GM18505 (cell line): ENCODE data around the gene NDFIP2.

ENCODE experiments used
- ATAC-seq: cut with Tn5 transposase; IDR thresholded peaks from one replicate; pipeline ENCODE4 v1.9.1; 2021; ENCODE audit not compliant: unreplicated experiment
- POLR2A ChIP-seq: IDR thresholded peaks from 4 replicates; pipeline ENCODE4 v1.6.1; 2011; ENCODE audit warnings: borderline replicate concordance; ENCODE audit not compliant: insufficient read depth, insufficient read length; ENCODE audit errors: extremely low read depth

The NDFIP2 gene

DNA sequence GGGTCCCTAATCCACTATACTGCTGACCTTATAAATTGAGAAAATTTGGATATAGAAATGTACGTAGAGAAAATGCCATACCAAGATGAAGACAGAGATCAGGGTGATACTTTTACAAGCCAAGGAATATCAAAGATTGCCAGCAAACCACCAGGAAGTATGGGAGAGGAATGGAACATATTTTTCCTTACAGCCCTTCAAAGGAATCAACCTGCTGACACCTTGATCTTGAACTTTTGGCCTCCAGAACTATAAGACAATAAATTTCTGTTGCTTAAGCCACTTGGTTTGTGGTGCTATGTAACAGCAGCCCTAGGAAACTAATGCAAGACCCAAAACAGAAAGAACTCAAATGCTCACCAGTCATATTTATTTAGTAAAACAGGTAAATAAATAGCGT is 10.3 kb upstream of the NDFIP2 start:
- no peak for ATAC-seq
- TF ChIP-seq POLR2A = no peak

DNA sequence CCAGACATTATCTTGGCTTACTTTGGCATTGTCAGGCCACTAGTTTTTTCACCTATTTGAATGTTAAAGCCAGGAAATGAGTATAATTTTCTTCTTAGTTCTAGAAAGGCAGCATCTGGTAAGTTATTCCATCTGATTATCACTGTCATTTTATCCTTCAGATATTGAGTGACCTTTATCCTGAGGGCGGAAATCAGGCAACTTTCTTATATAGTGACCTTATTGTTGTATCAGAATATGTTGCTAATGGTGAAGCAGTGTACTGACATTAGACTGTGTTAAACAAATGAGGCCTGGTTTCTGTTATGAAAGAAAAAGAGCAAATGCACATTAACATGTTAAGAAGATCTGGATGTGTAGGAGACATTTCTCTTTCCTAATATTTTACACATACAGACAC is 5.4 kb upstream of the NDFIP2 start:
- ATAC-seq = no peak

DNA sequence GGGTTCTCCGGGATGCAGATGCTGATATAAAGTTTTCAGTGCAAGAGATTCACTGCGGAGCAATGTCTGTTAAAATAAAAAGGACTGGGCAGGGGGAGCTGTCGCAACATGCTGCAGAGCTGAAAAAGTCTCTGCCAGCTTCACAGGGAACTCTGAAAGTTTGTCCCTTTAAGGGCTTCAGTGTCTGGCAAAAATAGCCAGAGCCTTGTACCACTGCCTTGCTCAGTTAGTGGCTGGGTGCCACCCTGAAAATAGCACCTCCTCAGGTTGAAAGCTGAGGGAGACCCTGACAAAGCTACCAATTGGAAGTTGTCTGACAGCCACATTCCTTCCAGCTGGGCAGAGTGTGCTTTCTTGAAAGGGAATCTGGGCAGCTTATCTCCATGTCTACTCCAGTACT is 3.0 kb upstream of the NDFIP2 start:
- ATAC-seq = no peak
- no peak for TF ChIP-seq POLR2A

More for the DNA sequence above, 5.4 kb upstream of the NDFIP2 start:
- no peak for TF ChIP-seq POLR2A

DNA sequence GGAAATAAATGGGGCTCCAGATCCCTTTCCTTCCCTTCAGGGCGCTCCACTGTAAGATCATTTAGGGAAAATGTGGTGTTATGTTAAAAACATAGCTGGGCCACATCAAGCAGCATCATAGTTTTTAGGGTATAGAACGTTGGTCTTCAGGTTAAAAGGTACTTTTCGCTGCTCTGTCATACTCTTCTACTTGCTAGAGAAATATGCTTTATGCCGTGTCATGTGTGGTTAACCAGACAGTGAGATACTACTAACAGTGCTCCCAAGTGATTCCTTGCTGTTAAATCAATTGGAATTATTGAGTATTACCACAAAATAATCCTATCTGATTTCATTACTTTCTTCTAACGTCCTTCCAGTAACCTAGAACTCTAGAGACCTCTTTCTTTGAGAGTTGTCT is 1.1 kb upstream of the NDFIP2 start:
- no peak for ATAC-seq

DNA sequence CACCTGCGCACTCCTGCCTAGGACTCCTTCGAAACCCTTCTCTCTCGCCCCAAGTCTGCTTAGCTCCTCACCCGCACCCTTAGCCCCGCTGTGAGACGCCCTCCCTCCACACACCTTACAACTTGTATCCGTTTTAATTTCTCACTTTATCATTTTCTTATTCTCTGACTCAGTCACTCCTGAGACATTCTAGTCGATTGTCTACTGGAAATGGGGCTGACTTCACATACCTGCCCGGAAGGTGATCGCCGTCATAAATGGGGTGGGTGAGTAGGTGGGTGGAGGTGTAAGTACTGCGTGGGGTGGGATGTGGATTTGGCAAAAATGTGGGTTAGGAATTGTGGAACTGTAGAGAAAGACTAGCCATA is 714 bp downstream of the NDFIP2 start:
- ATAC-seq = peak; percentile 30
- no peak for TF ChIP-seq POLR2A

More for the DNA sequence above, 1.1 kb upstream of the NDFIP2 start:
- no peak for TF ChIP-seq POLR2A

DNA sequence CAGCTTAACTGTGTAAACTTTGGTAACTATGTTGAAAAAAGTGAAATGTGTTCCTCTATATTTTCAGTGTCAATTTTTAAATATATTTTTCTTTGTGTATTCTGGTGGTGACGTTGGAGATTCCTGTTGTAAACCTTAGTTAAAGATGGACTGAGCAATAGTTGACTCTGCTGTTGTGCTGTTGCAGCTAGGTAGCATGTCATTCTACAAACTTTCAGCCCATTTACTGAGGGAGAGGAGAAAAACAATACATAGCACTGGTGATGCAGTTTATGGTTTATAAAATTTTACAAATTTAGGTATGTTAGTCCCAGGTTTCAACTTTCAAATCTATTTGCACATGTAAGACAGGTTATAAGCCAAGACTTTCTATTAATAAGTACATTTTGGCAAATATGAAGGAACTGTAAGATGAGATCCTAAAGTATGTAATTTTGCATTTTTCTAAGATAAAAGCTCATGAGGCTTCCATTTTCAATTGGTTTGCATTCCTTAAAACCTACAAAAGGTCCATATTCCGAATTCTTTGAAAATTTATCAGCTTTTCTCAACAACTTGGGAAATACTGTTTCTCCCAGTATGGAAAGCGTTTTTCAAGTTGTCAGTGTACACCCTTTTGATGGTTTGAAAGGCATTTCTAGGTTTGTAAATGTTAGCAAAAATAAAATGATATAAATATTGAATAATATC is 1.5 kb downstream of the NDFIP2 start:
- ATAC-seq = no peak
- no peak for TF ChIP-seq POLR2A

DNA sequence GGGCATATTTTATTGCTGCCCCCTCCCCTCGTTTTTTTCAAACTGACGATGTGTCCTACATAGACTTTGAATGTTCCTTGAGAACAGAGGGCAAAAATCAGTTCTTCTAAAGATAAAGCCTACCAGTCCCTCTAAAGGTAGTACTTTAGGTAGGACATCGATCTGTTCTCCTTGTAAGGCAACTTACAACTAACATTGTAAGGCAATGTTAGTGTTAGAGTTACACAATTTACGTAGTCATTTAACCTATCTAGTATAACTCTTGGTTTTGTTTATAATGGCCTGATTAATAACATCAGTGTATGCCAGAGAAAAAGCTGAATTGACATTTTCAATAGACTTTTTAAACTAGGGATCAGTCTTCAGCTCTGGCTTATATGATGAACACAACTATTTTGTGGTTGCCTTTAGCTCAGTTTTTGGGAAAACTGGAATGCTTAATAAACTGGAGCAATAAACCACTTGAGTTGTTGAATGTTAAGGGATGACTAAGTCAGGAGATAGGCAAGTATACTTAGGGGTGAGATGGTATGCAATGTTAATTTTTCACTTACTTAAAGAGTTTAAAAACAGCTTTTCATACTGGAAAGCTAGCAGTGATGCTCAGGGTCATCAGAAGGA is 2.2 kb downstream of the NDFIP2 start:
- ATAC-seq = no peak
- TF ChIP-seq POLR2A = no peak

DNA sequence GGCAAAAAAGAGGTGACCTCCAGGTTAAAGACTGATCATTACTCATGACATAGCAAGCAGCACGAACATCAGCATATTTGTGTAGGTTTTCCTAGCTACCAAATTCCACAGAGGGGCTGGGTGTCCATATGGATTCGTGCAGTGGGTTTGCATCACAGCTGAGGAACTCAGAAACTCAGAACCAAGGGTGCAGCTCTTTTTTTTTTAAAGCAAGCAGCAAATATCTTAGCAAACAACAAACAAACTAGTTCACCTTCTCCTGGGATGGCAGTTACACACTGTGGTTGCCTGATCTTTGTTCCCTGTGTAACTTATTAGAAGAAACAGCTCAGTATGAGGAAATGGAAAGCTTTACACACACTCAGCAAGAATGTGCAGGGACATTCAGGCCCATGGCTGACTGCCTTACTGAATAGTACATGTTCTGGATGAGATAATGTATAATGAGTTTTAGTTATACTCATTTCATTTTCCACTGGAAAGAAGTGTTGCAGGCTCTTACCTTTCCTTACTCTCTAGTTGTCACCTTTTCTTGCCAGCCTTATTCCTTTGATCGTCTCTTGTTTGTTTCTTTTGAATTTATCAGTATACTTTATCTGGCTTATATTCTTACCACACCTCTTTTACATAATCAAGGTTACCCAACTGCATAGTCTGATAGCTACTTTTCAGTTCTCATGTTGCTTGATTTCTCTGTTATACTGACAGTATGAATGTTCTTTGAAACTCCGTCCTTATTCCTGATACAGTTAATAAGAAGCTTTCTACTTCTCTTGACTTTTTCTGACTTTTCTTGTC is 4.3 kb downstream of the NDFIP2 start:
- ATAC-seq = no peak
- no peak for TF ChIP-seq POLR2A

DNA sequence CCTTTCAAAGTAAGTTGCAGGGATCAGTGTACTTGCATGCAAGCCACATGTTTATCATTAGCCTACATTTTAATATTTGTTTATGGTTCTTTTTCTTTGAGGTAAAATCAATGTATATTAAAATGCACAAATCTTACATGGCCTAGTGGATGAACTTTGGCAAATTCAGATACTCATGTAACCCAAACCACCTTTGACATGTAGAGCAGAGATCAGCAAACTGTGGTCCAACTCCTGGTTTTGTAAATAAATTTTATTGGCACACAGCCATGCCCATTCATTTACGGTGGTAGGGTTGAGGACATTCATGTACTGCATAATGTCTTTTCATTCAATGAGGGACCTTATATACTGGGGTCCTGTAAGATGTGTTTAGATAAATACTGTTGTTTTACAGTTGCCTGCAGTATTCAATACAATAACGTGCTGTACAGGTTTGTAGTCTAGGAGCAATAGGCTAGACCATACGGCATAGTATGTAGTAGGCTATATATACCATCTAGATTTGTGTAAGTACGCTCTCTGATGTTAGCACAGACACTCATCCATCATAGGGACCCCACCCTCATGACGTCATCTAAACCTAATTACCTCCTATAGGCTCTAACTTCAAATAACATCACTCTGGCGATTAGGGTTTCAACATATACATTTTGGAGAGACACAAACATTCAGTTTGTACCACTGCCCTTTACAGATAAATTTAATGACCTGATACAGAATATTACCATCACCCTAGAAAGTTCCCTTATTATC is 5.7 kb downstream of the NDFIP2 start:
- TF ChIP-seq POLR2A = no peak
- no peak for ATAC-seq

DNA sequence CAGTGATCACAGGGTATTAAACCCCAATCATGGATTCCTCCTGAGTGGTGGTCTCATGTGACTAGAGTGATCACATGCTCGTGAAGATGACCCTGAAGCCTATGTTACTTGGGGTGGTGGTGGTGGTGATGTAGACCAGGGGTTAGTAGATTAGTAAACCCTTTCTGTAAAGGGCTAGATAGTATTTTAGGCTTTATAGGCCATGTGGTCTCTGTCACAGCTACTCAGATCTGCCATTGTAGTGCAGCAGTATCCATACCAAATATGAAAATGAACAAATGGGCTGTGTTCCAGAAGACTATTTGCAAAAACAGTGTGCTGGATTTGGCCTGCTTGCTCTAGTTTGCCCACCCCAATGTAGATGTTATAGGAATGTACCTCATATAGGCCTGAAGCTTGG is 9.4 kb downstream of the NDFIP2 start:
- no peak for ATAC-seq
- TF ChIP-seq POLR2A = no peak

DNA sequence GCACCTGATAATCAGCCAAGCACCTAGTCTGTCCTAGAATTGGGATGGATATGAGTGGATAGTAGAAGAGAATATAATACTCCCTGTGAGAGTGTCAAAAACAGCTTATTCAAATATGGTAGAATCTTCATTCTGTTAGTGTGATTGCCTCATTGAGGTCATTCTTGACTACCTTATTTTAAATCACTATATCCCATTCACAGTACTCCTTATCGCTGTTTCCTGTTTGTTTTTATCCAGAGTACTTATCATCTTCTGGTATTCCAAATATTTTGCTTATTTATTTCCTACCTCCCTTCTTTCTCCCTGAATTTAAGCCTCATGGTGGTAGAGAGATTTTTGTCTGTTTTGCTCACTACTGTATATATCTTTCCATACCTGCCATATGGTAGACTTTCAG is 9.9 kb downstream of the NDFIP2 start:
- ATAC-seq = no peak
- no peak for TF ChIP-seq POLR2A

DNA sequence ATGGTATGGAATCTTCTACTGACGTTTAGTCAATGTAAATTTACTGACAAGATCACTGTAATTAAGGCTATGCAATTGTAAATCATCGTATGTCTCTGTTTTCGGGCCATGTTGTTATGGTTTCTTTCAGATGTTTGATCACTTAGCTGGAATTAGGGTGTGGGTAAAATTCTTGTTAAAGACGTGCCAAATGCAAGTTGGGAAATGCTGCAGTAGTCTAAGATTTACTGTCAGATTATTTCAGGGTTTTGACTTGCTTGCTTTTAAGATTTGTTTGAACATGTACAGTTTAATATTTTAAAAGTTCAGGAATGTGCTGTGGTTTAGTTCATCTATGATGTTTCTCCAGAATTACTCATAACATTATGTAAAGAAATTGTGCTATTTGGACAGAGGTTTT is 10.8 kb downstream of the NDFIP2 start:
- no peak for ATAC-seq
- TF ChIP-seq POLR2A = no peak

DNA sequence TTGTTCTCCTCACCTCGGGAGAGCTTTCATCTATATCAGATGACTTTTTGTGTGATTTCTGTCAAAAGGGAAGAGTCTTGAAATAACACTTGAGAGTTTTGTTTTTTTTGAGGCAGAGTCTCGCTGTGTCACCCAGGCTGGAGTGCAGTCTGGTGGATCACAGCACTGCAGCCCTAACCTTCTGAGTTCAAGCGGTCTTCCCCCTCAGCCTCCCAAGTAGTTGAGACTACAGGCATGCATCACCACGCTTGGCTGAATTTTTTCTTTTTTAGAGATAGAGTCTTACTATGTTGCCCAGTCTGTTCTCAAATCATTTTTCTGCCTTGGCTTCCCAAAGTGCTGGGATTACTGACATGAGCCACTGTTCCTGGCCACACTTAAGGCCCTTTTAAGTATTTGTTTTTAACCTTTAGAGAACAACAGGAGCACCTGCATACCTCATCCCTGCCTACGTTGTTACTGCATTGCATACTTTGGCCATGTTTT is 11.4 kb downstream of the NDFIP2 start:
- no peak for TF ChIP-seq POLR2A
- ATAC-seq = no peak
